ENCODE data around the gene EHMT2. TPM values are rescaled to one million over a fixed set of nuclear protein-coding genes. Genes with fewer than 3 reads are reported as not detected.
"Not testable (repeated sequence)": the region's sequence is repeated elsewhere in the genome, so short reads cannot be mapped to it uniquely, and the experiment has no call there.

EHMT2 gene
- total RNA-seq, 1 experiment from 2014 or later = 117 TPM

GRCh38 chr6:31860349-31860748, 37.1 kb downstream of the EHMT2 start:
- Histone ChIP-seq H3K9me3 (ENCODE audit: low read depth, low read length, poor library complexity, severe bottlenecking) (no peaks in the 10 kb centered on the region), H3K27ac (ENCODE audit: low read depth, low read length, poor library complexity, severe bottlenecking) (no peak overlapping the region), H3K27me3 (replicated peaks; ENCODE audit: insufficient read depth, low read depth, low read length, poor library complexity) (no peaks in the 10 kb centered on the region), H3K4me1 (ENCODE audit: insufficient read depth, low read length, poor library complexity, severe bottlenecking) (peaks cover 6% of the 10 kb centered on the region), H3K4me3 (ENCODE audit: low read depth, low read length, poor library complexity, severe bottlenecking) (no peak overlapping the region), H3K36me3 (ENCODE audit: insufficient read depth, low read length, poor library complexity, severe bottlenecking) (peaks cover 6% of the 10 kb centered on the region)
- ChIA-PET CTCF (no interaction called here), POLR2A (ENCODE audit: low non-redundant PET) (no interaction called here)
- no TSS peak for BruUV-seq (replicated peaks)
- no peak for DNase-seq (ENCODE audit: low spot score)
- TF ChIP-seq EZH2 (IDR thresholded peaks at IDR 0.05; ENCODE audit: borderline replicate concordance, low read depth, low read length, poor library complexity, severe bottlenecking) = no peak
- no peak for TF ChIP-seq CTCF (conservative IDR thresholded peaks at IDR 0.05; ENCODE audit: low read depth, low read length)
- intact Hi-C loops (cut with micrococcal nuclease; ENCODE audit: unreplicated experiment) = no loop called here

DNA sequence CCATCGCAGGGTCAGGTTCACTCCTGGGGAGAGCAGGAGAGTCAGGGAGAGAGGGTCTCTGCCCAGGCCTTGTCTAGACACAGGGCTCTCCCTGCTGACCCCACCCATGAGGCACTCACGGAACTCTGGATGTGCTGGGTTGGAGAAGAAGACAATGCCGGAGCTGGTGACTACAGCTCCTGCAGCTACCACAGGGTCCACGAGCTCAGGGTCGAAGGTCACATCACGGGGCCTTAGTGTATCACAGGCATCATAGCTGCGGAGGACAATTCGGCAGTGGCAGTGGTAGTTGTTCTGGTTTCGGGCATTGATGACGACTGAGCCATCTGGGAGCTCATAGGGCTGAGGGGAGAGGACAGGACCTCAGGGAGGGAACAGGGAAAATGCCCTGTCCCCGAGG, 37.6 kb downstream of the EHMT2 start:
- ChIA-PET POLR2A (ENCODE audit: low non-redundant PET) (no interaction called here), CTCF (no interaction called here)
- Histone ChIP-seq H3K27me3 (replicated peaks; ENCODE audit: insufficient read depth, low read depth, low read length, poor library complexity) (no peaks in the 10 kb centered on the region), H3K4me3 (ENCODE audit: low read depth, low read length, poor library complexity, severe bottlenecking) (no peak overlapping the region), H3K36me3 (ENCODE audit: insufficient read depth, low read length, poor library complexity, severe bottlenecking) (peaks cover 6% of the 10 kb centered on the region), H3K4me1 (ENCODE audit: insufficient read depth, low read length, poor library complexity, severe bottlenecking) (peaks cover 6% of the 10 kb centered on the region), H3K27ac (ENCODE audit: low read depth, low read length, poor library complexity, severe bottlenecking) (no peak overlapping the region), H3K9me3 (ENCODE audit: low read depth, low read length, poor library complexity, severe bottlenecking) (no peaks in the 10 kb centered on the region)
- intact Hi-C loops (cut with micrococcal nuclease; ENCODE audit: unreplicated experiment) = no loop called here
- no peak for TF ChIP-seq CTCF (conservative IDR thresholded peaks at IDR 0.05; ENCODE audit: low read depth, low read length)
- BruUV-seq (replicated peaks) = no TSS peak
- DNase-seq (ENCODE audit: low spot score) = no peak

GRCh38 chr6:31858707-31859106, 38.8 kb downstream of the EHMT2 start:
- ChIA-PET POLR2A (ENCODE audit: low non-redundant PET) (no interaction called here), CTCF (no interaction called here)
- no peak for DNase-seq (ENCODE audit: low spot score)
- H3K9me3 ChIP-seq (ENCODE audit: low read depth, low read length, poor library complexity, severe bottlenecking) = no peaks in the 10 kb centered on the region
- H3K4me3 ChIP-seq (ENCODE audit: low read depth, low read length, poor library complexity, severe bottlenecking) = no peak overlapping the region
- intact Hi-C loops (cut with micrococcal nuclease; ENCODE audit: unreplicated experiment) = no loop called here
- H3K4me1 ChIP-seq (ENCODE audit: insufficient read depth, low read length, poor library complexity, severe bottlenecking) = no peaks in the 10 kb centered on the region
- BruUV-seq (replicated peaks) = no TSS peak
- TF ChIP-seq CTCF (conservative IDR thresholded peaks at IDR 0.05; ENCODE audit: low read depth, low read length) = no peak
- no peak for TF ChIP-seq EZH2 (IDR thresholded peaks at IDR 0.05; ENCODE audit: borderline replicate concordance, low read depth, low read length, poor library complexity, severe bottlenecking)
- H3K36me3 ChIP-seq (ENCODE audit: insufficient read depth, low read length, poor library complexity, severe bottlenecking) = peaks cover 6% of the 10 kb centered on the region
- no peak overlapping the region for H3K27ac ChIP-seq (ENCODE audit: low read depth, low read length, poor library complexity, severe bottlenecking)
- no peaks in the 10 kb centered on the region for H3K27me3 ChIP-seq (replicated peaks; ENCODE audit: insufficient read depth, low read depth, low read length, poor library complexity)

DNA sequence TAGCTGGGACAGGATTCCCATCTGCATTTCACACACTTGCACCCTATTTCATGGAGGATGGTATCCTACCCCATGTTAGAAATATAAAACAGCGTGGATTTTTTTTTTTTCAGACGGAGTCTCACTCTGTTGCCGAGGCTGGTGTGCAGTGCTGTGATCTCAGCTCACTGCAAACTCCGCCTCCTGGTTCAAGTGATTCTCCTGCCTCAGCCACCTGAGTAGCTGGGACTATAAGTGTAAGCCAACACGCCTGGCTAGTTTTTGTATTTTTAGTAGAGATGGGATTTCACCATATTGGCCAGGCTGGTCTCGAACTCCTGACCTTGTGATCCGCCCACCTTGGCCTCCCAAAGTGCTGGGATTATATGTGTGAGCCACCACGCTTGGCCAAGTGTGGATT, 39.7 kb downstream of the EHMT2 start:
- CTCF ChIA-PET = not testable (repeated sequence)

GRCh38 chr6:31851980-31852718, 45.3 kb downstream of the EHMT2 start:
- BruUV-seq (replicated peaks); H3K4me1 ChIP-seq (ENCODE audit: insufficient read depth, low read length, poor library complexity, severe bottlenecking); intact Hi-C loops (cut with micrococcal nuclease; ENCODE audit: unreplicated experiment); CTCF ChIA-PET; H3K4me3 ChIP-seq (ENCODE audit: low read depth, low read length, poor library complexity, severe bottlenecking); DNase-seq (ENCODE audit: low spot score); H3K27me3 ChIP-seq (replicated peaks; ENCODE audit: insufficient read depth, low read depth, low read length, poor library complexity); POLR2A ChIA-PET (ENCODE audit: low non-redundant PET); H3K27ac ChIP-seq (ENCODE audit: low read depth, low read length, poor library complexity, severe bottlenecking); H3K36me3 ChIP-seq (ENCODE audit: insufficient read depth, low read length, poor library complexity, severe bottlenecking); H3K9me3 ChIP-seq (ENCODE audit: low read depth, low read length, poor library complexity, severe bottlenecking): not testable (repeated sequence)

More for the DNA sequence above, 39.7 kb downstream of the EHMT2 start:
- H3K9me3 ChIP-seq (ENCODE audit: low read depth, low read length, poor library complexity, severe bottlenecking); H3K27me3 ChIP-seq (replicated peaks; ENCODE audit: insufficient read depth, low read depth, low read length, poor library complexity); H3K27ac ChIP-seq (ENCODE audit: low read depth, low read length, poor library complexity, severe bottlenecking); H3K4me1 ChIP-seq (ENCODE audit: insufficient read depth, low read length, poor library complexity, severe bottlenecking); intact Hi-C loops (cut with micrococcal nuclease; ENCODE audit: unreplicated experiment); DNase-seq (ENCODE audit: low spot score); BruUV-seq (replicated peaks); H3K4me3 ChIP-seq (ENCODE audit: low read depth, low read length, poor library complexity, severe bottlenecking); H3K36me3 ChIP-seq (ENCODE audit: insufficient read depth, low read length, poor library complexity, severe bottlenecking): not testable (repeated sequence)
- POLR2A ChIA-PET (ENCODE audit: low non-redundant PET) = interaction anchor here (0.6 kb wide), 1 partner anchor 1853 kb away, joined by 3 read pairs; no protein-coding TSS in a partner anchor

All from A673 (cell line).